Muscle of leg (tissue), 11 donors: Measurements from ENCODE around the gene CCK. TPM values are rescaled to one million over a fixed set of nuclear protein-coding genes. Genes with fewer than 3 reads are reported as not detected.

ENCODE experiments used
- DNase-seq: peaks from one replicate; pipeline ENCODE4 v3.0.0; 2013
- H3K27ac ChIP-seq: one replicate; pipeline ENCODE4 v1.5.1; 2013; ENCODE audit warnings: mild to moderate bottlenecking, low read length, control low read depth
- H3K27me3 ChIP-seq: one replicate; pipeline ENCODE4 v1.6.1; 2013; ENCODE audit warnings: low read length; ENCODE audit not compliant: control insufficient read depth, insufficient read depth
- H3K36me3 ChIP-seq: one replicate; pipeline ENCODE4 v1.6.1; 2013; ENCODE audit warnings: low read length; ENCODE audit not compliant: control insufficient read depth, insufficient read depth
- H3K4me1 ChIP-seq: one replicate; pipeline ENCODE4 v1.6.1; 2013; ENCODE audit warnings: low read length; ENCODE audit not compliant: control insufficient read depth, insufficient read depth
- H3K4me3 ChIP-seq: one replicate; pipeline ENCODE4 v1.5.1; 2013; ENCODE audit warnings: low read length, control low read depth
- H3K9me3 ChIP-seq: replicated peaks from 2 replicates; pipeline ENCODE4 v1.6.1; 2013; ENCODE audit warnings: low read depth, low read length; ENCODE audit not compliant: control insufficient read depth
- WGBS: methylation state at CpG from one replicate; pipeline ENCODE4 v1.1.5; 2013; ENCODE audit warnings: missing lambda C conversion rate; ENCODE audit not compliant: insufficient coverage; 5-methylcytosine and 5-hydroxymethylcytosine counted together
- polyA plus RNA-seq, 8 donors: library from polyadenylated mRNA; unstranded; fragments of 120-200 nt; gene quantifications; one replicate each; pipeline versions ENCODE4 v1.2.1 to v1.2.3, GENCODE V29; 2013; ENCODE audit warnings: inconsistent platforms in 1 of 8, low replicate concordance in 1 of 8; ENCODE audit not compliant: insufficient read length in 8 of 8, insufficient read depth in 1 of 8
- total RNA-seq: library from RNA; stranded (reverse); fragments of 120-200 nt; gene quantifications from one replicate; pipeline ENCODE4 v1.2.4, GENCODE V29; 2013

Gene CCK
- total and polyA plus RNA-seq, 9 donors: 4.0 to 18.8 (median 13.2) TPM

DNA sequence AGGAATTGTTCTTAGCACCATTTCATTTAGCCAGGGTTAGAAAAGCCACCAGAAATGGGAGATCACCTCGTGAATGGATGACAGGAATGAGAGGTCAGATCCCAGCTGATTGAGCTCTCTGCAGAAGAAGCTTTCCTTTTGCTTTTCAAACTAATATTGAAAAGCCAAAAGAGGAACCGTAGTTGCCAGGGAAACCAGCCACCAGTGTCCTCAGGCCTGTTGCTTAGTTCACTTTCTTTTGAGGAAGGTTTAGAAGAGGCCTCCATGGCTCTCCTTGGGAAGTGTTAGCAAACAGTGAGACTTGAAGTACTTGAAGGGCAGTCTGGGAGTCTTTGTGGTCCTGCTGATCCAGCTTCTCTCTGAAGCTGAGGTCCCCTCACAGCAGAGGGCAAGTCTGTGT is 7.4 kb upstream of the CCK start:
- H3K36me3 ChIP-seq: no peaks in the 10 kb centered on the region
- H3K27me3 ChIP-seq: peaks cover 6% of the 10 kb centered on the region
- no peak overlapping the region for H3K27ac ChIP-seq
- WGBS: 48% methylated on average over 2 of the region's 2 CpGs
- no peaks in the 10 kb centered on the region for H3K4me1 ChIP-seq
- no peak overlapping the region for H3K4me3 ChIP-seq
- peak; percentile 30 for DNase-seq
- H3K9me3 ChIP-seq: no peaks in the 10 kb centered on the region

DNA sequence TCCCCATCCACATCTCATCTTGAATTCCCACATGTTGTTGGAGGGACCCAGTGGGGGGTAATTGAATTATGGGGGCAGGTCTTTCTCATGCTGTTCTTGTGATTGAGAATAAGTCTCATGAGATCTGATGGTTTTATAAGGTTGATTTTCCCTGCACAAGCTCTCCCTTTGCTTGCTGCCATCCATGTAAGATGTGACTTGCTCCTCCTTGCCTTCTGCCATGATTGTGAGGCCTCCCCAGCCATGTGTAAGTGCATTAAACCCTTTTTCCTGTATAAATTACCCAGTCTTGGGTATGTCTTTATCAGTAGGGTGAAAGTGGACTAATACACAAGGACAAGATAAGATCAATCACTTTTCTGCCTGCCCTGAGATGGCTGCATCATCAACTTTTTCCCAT is 5.8 kb upstream of the CCK start:
- peaks cover 20% of the 10 kb centered on the region for H3K27me3 ChIP-seq
- no peaks in the 10 kb centered on the region for H3K36me3 ChIP-seq
- no peak for DNase-seq
- H3K27ac ChIP-seq: no peak overlapping the region
- no peak overlapping the region for H3K4me3 ChIP-seq
- H3K4me1 ChIP-seq: no peaks in the 10 kb centered on the region
- no peaks in the 10 kb centered on the region for H3K9me3 ChIP-seq

DNA sequence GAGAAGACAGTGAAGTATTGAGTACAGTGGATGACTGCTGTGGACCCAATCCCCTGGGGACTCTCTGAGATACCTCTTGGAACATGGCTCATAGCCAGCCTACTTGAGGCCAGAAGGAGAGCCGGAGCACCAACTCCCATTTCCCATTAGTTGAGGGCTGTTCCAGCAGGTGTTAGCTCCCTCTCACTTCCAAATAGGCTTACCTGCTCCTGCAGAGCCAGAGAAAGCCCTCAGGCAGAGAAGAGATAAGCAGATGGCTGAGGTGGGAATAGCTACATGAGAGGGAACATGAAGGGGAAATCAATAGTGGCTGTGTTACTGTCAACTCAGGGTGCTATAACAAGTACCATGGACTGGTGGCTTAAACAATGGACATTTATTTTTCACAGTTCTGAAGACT is 4.6 kb upstream of the CCK start:
- Histone ChIP-seq H3K4me3 (no peak overlapping the region), H3K36me3 (no peaks in the 10 kb centered on the region), H3K27me3 (peaks cover 27% of the 10 kb centered on the region), H3K27ac (no peak overlapping the region), H3K4me1 (peaks cover 2% of the 10 kb centered on the region), H3K9me3 (no peaks in the 10 kb centered on the region)
- DNase-seq: no peak
- WGBS: 60% methylated on average over 1 of the region's 1 CpG

DNA sequence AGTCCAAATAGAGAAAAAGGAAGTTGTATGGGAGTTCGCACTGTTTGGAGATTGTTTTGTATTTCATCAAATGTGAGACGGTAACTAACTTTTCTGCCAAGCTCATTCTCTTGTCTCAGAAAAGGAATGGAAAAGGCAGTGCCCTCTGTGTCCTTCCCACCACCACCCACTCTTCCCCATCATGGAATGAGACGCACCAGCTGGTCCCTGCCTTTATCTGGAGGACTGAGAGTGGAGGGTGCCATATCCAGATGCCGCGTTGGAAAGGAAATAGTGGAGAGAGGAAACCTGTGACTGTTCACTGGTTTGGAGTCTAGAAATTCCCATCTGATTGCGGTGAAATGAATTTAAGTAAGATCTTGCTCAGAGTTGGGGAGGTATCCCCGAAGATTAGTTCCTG is 3.7 kb upstream of the CCK start:
- Histone ChIP-seq H3K4me1 (peaks cover 10% of the 10 kb centered on the region), H3K36me3 (no peaks in the 10 kb centered on the region), H3K4me3 (no peak overlapping the region), H3K27me3 (peaks cover 37% of the 10 kb centered on the region), H3K9me3 (no peaks in the 10 kb centered on the region), H3K27ac (no peak overlapping the region)
- WGBS: 79% methylated on average over 2 of the region's 7 CpGs
- no peak for DNase-seq

DNA sequence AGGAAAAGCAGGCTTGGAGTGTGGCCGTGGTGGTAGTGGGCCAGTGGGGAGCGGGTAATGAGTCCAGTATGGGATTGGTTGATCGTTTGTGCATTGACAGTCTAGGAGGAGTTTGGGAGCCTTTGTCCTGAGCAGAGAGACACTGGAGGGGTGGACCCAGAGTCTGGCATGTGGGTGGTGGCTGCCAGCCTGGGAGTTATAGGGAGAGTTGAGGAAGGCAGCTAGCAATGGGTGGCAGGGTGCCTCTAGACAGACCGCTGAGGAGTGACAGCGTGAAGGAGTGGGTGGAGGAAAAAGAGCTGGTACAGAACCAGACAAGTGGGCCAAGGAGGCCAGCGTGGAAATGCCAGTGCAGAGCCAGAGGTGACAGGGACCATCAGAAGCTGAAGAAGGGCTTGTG is 1.9 kb upstream of the CCK start:
- Histone ChIP-seq H3K27ac (no peak overlapping the region), H3K9me3 (no peaks in the 10 kb centered on the region), H3K4me3 (no peak overlapping the region), H3K36me3 (no peaks in the 10 kb centered on the region), H3K27me3 (peaks cover 53% of the 10 kb centered on the region), H3K4me1 (peaks cover 18% of the 10 kb centered on the region)
- WGBS: 84% methylated on average over 6 of the region's 6 CpGs
- DNase-seq: no peak

DNA sequence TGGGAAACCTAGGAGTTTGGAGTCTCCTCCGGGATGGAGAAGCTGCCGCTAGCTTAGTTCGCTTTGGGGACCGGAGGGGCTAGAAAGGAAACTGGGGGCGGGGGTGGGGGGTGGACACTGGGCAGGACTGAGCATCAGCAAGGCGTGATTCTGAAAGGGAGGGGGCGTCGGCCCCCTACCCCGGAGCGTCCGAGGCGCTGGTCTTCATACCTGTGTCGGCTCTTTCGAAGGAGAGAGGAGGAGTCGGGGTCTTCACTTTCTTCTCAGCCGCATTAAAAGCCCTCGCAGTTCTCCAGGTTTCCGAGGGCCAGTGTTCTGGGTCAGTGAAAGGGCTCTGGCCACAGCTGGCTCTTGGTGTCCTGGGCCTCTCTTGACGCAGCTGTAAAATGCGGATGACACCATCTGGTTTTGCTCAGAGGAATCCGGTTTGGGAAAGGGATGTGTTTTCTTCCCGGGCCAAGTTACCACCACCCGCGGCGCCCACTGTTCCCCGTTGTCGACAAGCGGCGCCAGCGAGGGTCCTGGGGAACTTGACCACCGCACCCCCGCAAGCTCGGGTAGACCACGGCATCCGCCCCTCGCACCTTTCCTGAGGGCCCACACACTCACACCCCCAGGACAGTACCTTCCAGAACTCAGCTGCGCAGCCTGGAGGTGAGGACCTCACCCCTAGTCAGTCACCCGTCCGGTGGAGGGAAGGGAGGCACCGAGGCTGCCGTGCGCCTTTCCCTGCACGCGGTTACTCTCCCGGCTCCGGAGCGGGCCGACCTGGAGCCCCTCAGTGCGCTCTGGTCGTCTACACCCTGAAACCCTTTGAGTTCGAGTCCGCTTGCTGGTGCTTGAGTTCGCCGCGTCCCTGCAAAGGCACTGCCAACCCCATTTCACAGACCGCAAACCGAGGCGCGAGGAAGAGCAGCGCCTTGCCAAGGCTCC is 660 bp downstream of the CCK start:
- no peaks in the 10 kb centered on the region for H3K9me3 ChIP-seq
- WGBS: 11% methylated on average over 47 of the region's 60 CpGs
- H3K27ac ChIP-seq: no peak overlapping the region
- H3K4me3 ChIP-seq: peak overlapping the region; percentile 22
- H3K4me1 ChIP-seq: peaks cover 23% of the 10 kb centered on the region
- DNase-seq: peak; percentile 84
- no peaks in the 10 kb centered on the region for H3K36me3 ChIP-seq
- H3K27me3 ChIP-seq: peaks cover 72% of the 10 kb centered on the region

DNA sequence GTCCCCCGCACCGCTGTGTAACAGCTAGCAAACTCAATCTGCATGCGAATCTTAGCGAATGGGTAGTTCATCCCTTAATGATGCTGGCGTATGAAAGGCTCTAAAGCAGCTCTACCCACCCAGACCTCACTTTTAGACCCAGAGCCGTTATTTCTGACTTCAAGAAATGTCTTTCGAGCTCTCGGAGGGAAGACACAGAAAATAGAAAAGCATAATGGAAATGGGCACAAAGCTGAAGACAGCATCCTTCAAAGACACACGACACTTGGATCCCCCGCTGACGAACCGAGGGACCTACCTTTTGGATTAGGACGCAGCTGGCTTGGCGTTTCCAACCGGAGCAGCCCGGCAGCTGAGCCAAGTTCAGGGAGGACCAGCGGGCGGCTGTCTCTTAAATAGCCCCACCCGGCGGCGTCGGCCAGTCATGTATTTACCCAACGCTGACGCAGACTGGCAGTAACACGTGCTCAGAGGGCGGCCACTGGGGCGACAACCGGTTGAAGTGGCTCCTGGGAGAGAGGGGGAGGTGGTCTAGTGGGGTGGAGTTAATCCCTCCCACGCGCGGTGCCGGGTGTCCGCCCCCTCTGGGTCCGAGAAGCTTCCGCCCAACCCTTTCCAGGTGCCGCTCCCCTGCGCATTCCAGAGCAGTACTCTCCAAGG is 1.5 kb downstream of the CCK start:
- Histone ChIP-seq H3K4me3 (peak overlapping the region; percentile 22), H3K27me3 (peaks cover 77% of the 10 kb centered on the region), H3K36me3 (no peaks in the 10 kb centered on the region), H3K9me3 (no peaks in the 10 kb centered on the region), H3K4me1 (peaks cover 23% of the 10 kb centered on the region), H3K27ac (no peak overlapping the region)
- peak; percentile 57 for DNase-seq
- WGBS: 8% methylated on average over 20 of the region's 37 CpGs

DNA sequence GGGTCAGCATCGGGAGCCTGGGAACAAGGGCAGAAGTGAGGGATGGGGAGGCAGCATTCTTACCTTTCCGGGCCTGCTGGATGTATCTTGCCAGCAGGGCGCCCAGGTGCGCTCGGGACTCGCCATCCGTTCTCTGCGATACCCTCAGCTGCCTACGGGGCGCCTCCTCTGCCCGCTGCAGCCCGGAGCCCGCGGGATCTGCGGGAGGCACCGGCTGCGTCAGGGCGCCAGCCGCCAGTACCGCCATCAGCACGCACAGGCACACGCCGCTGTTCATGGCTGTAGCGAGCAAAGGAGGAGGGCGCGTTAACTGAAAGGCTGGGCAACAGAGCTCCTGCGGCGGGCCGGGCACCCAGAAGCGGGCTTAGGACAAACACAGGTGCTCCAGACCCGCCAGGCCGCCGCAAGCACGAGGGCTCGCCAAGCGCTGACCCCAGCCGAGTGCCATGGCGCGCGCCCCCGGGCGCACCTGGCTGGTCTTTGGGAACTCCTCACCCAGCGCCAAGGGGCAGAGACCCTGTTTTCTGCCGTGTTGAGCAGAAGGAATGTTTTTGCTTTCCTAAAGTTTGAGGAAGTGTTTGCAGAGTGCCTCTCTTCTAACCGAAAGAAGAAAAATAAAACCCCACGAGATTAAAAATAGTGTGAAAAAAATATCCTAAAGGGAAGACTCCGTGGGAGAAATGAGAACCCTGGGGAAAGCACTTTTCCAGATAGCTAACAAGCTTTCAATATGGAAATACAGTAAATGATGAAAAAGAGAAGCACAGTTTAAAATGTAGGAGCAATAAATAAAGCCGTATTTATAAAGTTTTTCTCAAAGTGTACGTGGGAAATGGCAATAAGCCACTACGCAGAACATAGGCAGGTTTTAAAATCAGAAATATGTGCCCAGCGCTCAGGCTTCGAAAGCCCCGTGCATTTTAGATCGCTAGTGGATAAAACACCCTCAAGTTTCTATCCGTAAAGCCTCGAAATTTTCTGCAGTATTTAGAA is 2.3 kb downstream of the CCK start:
- Histone ChIP-seq H3K27ac (no peak overlapping the region), H3K4me1 (peaks cover 23% of the 10 kb centered on the region), H3K36me3 (no peaks in the 10 kb centered on the region), H3K27me3 (peaks cover 76% of the 10 kb centered on the region), H3K9me3 (no peaks in the 10 kb centered on the region), H3K4me3 (peak overlapping the region; percentile 27)
- no peak for DNase-seq
- 6% methylated on average over 41 of the region's 56 CpGs for WGBS

DNA sequence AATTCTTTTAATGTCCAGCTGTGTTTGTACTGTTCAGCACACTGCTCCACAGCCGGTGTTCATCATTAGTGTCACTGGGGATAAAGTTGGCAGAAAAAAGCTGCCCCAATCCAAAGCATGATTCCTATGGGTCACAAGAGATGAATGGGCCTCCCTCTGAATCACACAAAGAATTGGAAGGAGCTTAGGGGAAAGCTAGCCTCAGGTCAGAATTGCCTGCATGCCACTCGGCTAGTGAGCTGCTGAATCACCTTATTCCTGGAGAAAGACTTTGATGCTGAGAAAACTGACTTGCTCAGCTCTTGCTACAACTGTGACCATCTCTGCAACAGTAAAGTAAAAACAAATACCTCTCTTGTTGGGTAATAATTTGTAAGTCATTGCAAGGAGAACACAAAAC is 3.5 kb downstream of the CCK start:
- Histone ChIP-seq H3K27me3 (peaks cover 67% of the 10 kb centered on the region), H3K9me3 (no peaks in the 10 kb centered on the region), H3K4me1 (peaks cover 23% of the 10 kb centered on the region), H3K36me3 (no peaks in the 10 kb centered on the region), H3K4me3 (no peak overlapping the region), H3K27ac (no peak overlapping the region)
- DNase-seq: peak; percentile 31
- 17% methylated on average over 1 of the region's 2 CpGs for WGBS

DNA sequence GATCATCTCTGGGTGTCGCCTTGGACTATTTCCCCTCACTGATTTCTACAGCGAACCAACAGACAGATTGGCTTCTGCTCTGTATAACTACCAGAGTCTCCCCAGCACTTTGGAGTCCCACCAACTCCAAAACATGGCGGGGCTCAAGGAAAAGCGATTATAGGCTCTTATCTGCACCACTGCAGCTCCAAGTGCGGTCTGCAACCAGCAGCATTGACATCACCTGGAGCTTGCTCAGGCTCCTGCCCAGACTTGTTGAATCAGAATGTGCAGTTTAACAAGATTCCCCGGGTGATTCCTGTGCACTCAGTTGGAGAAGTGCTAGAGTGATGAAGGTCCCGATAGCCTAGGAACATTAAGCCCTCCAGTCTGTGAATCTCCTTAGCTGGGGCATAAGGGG is 9.0 kb downstream of the CCK start:
- Histone ChIP-seq H3K36me3 (no peaks in the 10 kb centered on the region), H3K9me3 (no peaks in the 10 kb centered on the region), H3K27ac (no peak overlapping the region), H3K4me3 (no peak overlapping the region), H3K4me1 (peaks cover 2% of the 10 kb centered on the region), H3K27me3 (peaks cover 25% of the 10 kb centered on the region)
- 62% methylated on average over 5 of the region's 7 CpGs for WGBS
- DNase-seq: no peak
